ENCODE measurements around the gene NEUROD2.

DNA sequence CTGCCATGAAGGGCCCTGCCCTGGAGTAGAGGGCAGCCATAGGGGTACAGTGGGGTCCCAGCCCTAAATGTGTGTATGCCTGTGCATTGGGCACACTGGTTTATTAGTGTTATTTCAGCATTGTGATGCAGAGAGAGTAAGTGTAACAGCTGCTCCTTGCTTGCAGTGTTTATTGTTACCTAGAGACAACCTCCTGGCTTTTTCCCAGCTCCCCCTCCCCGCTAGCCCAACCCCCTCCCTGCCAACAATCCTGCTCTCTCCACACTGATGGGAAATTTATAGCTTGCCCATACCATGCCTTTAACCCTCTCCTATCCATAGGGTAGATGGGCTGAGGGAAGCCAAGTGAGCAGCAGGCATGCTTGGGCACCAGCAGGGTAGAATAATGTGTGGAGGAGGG, 51.3 kb downstream of the NEUROD2 start:
- TF ChIP-seq, protein P1, sequence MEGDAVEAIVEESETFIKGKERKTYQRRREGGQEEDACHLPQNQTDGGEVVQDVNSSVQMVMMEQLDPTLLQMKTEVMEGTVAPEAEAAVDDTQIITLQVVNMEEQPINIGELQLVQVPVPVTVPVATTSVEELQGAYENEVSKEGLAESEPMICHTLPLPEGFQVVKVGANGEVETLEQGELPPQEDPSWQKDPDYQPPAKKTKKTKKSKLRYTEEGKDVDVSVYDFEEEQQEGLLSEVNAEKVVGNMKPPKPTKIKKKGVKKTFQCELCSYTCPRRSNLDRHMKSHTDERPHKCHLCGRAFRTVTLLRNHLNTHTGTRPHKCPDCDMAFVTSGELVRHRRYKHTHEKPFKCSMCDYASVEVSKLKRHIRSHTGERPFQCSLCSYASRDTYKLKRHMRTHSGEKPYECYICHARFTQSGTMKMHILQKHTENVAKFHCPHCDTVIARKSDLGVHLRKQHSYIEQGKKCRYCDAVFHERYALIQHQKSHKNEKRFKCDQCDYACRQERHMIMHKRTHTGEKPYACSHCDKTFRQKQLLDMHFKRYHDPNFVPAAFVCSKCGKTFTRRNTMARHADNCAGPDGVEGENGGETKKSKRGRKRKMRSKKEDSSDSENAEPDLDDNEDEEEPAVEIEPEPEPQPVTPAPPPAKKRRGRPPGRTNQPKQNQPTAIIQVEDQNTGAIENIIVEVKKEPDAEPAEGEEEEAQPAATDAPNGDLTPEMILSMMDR (IDR thresholded peaks at IDR 0.05), result no peak
- TF ChIP-seq EP300 (IDR thresholded peaks at IDR 0.05) (no peak), JUNB (IDR thresholded peaks at IDR 0.05) (no peak), BHLHE40 (IDR thresholded peaks at IDR 0.05; ENCODE audit: low read depth, low read length) (no peak), RFX5 (IDR thresholded peaks at IDR 0.05) (no peak), SREBF2 (IDR thresholded peaks at IDR 0.05) (no peak), CEBPB (IDR thresholded peaks at IDR 0.05) (no peak), REST (IDR thresholded peaks at IDR 0.05) (no peak), ZFP36 (IDR thresholded peaks at IDR 0.05; ENCODE audit: borderline replicate concordance, partially characterized antibody) (no peak), EHMT2 (IDR thresholded peaks at IDR 0.05; ENCODE audit: low read depth) (no peak), RNF2 (IDR thresholded peaks at IDR 0.05; ENCODE audit: borderline replicate concordance, low read depth) (no peak)
